H1 (cell line): ENCODE data around the gene FHIP1B. TPM values are rescaled to one million over a fixed set of nuclear protein-coding genes. Genes with fewer than 3 reads are reported as not detected.

Experiments
- CTCF ChIA-PET: fragments of 300-600 bp; sonication (Branson Sonifier 250); formaldehyde crosslinking; loops from one replicate; lab custom pipeline; 2021; ENCODE audit not compliant: partially characterized antibody; lab: Charles Lee
- POLR2A ChIA-PET: fragments of 300-600 bp; sonication (Branson Sonifier 250); formaldehyde crosslinking; loops from one replicate; lab custom pipeline; 2021; ENCODE audit warnings: inconsistent platforms; ENCODE audit not compliant: partially characterized antibody; lab: Charles Lee
- DNase-seq, 2 experiments: peaks; one replicate each; pipeline versions ENCODE4 v3.0.0 to v3.0.0-alpha.2; 2010 to 2022; ENCODE audit warnings: low spot score in 2 of 2, low read depth in 1 of 2, mixed read lengths in 1 of 2
- FAIRE-seq: peaks from 2 replicates; lab custom pipeline; 2011; peaks lifted over from hg19 to GRCh38; lab: Jason Lieb, UNC
- H2AFZ ChIP-seq: 2 replicates; pipeline ENCODE4 v1.8.1; 2012; ENCODE audit warnings: low read length, inconsistent platforms
- H2AK5ac ChIP-seq: 2 replicates; pipeline ENCODE4 v1.6.1; 2013; ENCODE audit warnings: low read depth, low read length
- H2BK120ac ChIP-seq: replicated peaks from 2 replicates; pipeline ENCODE3; 2013; ENCODE audit warnings: low read depth, low read length, inconsistent platforms
- H2BK12ac ChIP-seq: 2 replicates; pipeline ENCODE4 v1.6.1; 2013; ENCODE audit warnings: low read depth, low read length
- H2BK15ac ChIP-seq: 2 replicates; pipeline ENCODE4 v1.6.1; 2013; ENCODE audit warnings: low read length
- H2BK20ac ChIP-seq: 2 replicates; pipeline ENCODE4 v1.6.1; 2013; ENCODE audit warnings: low read length
- H2BK5ac ChIP-seq: 2 replicates; pipeline ENCODE4 v1.6.1; 2013; ENCODE audit warnings: low read depth, low read length
- H3K14ac ChIP-seq: 2 replicates; pipeline ENCODE4 v1.6.1; 2013; ENCODE audit warnings: inconsistent platforms; ENCODE audit not compliant: insufficient read length
- H3K18ac ChIP-seq: 2 replicates; pipeline ENCODE4 v1.6.1; 2013; ENCODE audit warnings: low read length; ENCODE audit errors: extremely low read depth
- H3K23ac ChIP-seq: 2 replicates; pipeline ENCODE4 v1.6.1; 2013; ENCODE audit warnings: inconsistent platforms; ENCODE audit not compliant: insufficient read length
- H3K23me2 ChIP-seq: 2 replicates; pipeline ENCODE4 v1.6.1; 2013; ENCODE audit warnings: low read depth, low read length
- H3K27ac ChIP-seq: 2 replicates; pipeline ENCODE4 v1.6.1; 2011; ENCODE audit warnings: low read depth, low read length, inconsistent platforms
- H3K27me3 ChIP-seq, 4 experiments: replicated peaks in 1 of 4; 1 replicate in 1 of 4; 2 replicates in 3 of 4; pipeline versions ENCODE4 v1.6.1 to v1.8.1; 2011 to 2013; ENCODE audit warnings: low read length in 3 of 4, mild to moderate bottlenecking in 3 of 4, inconsistent platforms in 2 of 4, mixed read lengths in 2 of 4, moderate library complexity in 1 of 4; ENCODE audit not compliant: control insufficient read depth in 3 of 4, insufficient read depth in 3 of 4; ENCODE audit errors: extremely low read depth in 1 of 4
- H3K36me3 ChIP-seq, 4 experiments: 2 replicates each; pipeline versions ENCODE4 v1.6.1 to v1.8.1; 2011 to 2013; ENCODE audit warnings: mild to moderate bottlenecking in 4 of 4, low read length in 3 of 4, moderate library complexity in 2 of 4, control low read depth in 1 of 4, inconsistent platforms in 1 of 4; ENCODE audit not compliant: insufficient read depth in 4 of 4, control insufficient read depth in 2 of 4
- H3K4ac ChIP-seq: replicated peaks from 2 replicates; pipeline ENCODE3; 2013; ENCODE audit warnings: low read length, low read depth, mixed read lengths, inconsistent platforms; ENCODE audit not compliant: insufficient read length
- H3K4me1 ChIP-seq, 4 experiments: replicated peaks in 1 of 4; 1 replicate in 1 of 4; 2 replicates in 3 of 4; pipeline versions ENCODE4 v1.6.1 to v1.8.1; 2011 to 2013; ENCODE audit warnings: low read length in 3 of 4, inconsistent platforms in 2 of 4, mixed read lengths in 1 of 4; ENCODE audit not compliant: insufficient read depth in 4 of 4, control insufficient read depth in 3 of 4
- H3K4me2 ChIP-seq, 2 experiments: 2 replicates each; pipeline versions ENCODE4 v1.6.1 to v1.8.1; 2011 to 2013; ENCODE audit warnings: low read depth in 2 of 2, low read length in 2 of 2, control low read depth in 1 of 2, inconsistent platforms in 1 of 2, mild to moderate bottlenecking in 1 of 2; ENCODE audit not compliant: insufficient read depth in 1 of 2
- H3K4me3 ChIP-seq, 4 experiments: fragments of 200-600, 300-600 bp in 1 of 4; sonication (generic), shearing (Covaris generic), sonication (Bioruptor Twin) in 1 of 4; 2 replicates each; pipeline versions ENCODE4 v1.5.1 to v1.8.1; 2011 to 2016; ENCODE audit warnings: low read length in 4 of 4, low read depth in 3 of 4, control low read depth in 2 of 4, inconsistent platforms in 2 of 4, mild to moderate bottlenecking in 2 of 4, mixed read lengths in 1 of 4, moderate library complexity in 1 of 4; ENCODE audit not compliant: insufficient read depth in 2 of 4; ENCODE audit errors: extremely low read depth in 1 of 4
- H3K56ac ChIP-seq: replicated peaks from 2 replicates; pipeline ENCODE3; 2013; ENCODE audit warnings: low read depth, mild to moderate bottlenecking, mixed read lengths, low read length, inconsistent platforms; ENCODE audit not compliant: insufficient read length
- H3K79me1 ChIP-seq: 2 replicates; pipeline ENCODE4 v1.6.1; 2013; ENCODE audit warnings: low read depth, low read length, control low read depth
- H3K79me2 ChIP-seq, 2 experiments: 2 replicates each; pipeline versions ENCODE4 v1.6.1 to v1.8.1; 2012 to 2013; ENCODE audit warnings: low read length in 2 of 2, mild to moderate bottlenecking in 2 of 2, inconsistent platforms in 1 of 2; ENCODE audit not compliant: insufficient read depth in 2 of 2, control insufficient read depth in 1 of 2
- H3K9ac ChIP-seq, 4 experiments: replicated peaks in 1 of 4; 1 replicate in 1 of 4; 2 replicates in 3 of 4; pipeline versions ENCODE4 v1.6.1 to v1.8.1; 2011 to 2013; ENCODE audit warnings: low read depth in 3 of 4, low read length in 3 of 4, control low read depth in 2 of 4, mild to moderate bottlenecking in 2 of 4, moderate library complexity in 2 of 4, inconsistent platforms in 1 of 4; ENCODE audit errors: extremely low read depth in 1 of 4
- H3K9me3 ChIP-seq, 2 experiments: 2 replicates each; pipeline versions ENCODE4 v1.6.1 to v1.8.1; 2012 to 2013; ENCODE audit warnings: mild to moderate bottlenecking in 2 of 2, moderate library complexity in 2 of 2, control low read depth in 1 of 2, inconsistent platforms in 1 of 2, low read depth in 1 of 2, low read length in 1 of 2, mixed read lengths in 1 of 2; ENCODE audit not compliant: insufficient read depth in 2 of 2
- H4K20me1 ChIP-seq, 2 experiments: replicated peaks in 1 of 2; 2 replicates each; pipeline versions ENCODE3 to v1.8.1; 2011 to 2013; ENCODE audit warnings: inconsistent platforms in 2 of 2, low read length in 2 of 2, mild to moderate bottlenecking in 1 of 2; ENCODE audit not compliant: insufficient read depth in 2 of 2, control insufficient read depth in 1 of 2
- H4K5ac ChIP-seq: 2 replicates; pipeline ENCODE4 v1.6.1; 2013; ENCODE audit warnings: low read length, low read depth, mixed read lengths, inconsistent platforms; ENCODE audit not compliant: insufficient read length
- H4K8ac ChIP-seq: 2 replicates; pipeline ENCODE4 v1.8.0; 2013; ENCODE audit warnings: mild to moderate bottlenecking, moderate library complexity, low read length, inconsistent platforms; ENCODE audit not compliant: insufficient read depth; ENCODE audit errors: extremely low read depth
- H4K91ac ChIP-seq: replicated peaks from 2 replicates; pipeline ENCODE3; 2013; ENCODE audit warnings: low read length, mixed read lengths, inconsistent platforms; ENCODE audit not compliant: insufficient read length
- ATF3 ChIP-seq: IDR thresholded peaks from 2 replicates; pipeline ENCODE4 v1.6.1; 2011; ENCODE audit warnings: low read depth, mild to moderate bottlenecking, low read length; ENCODE audit not compliant: insufficient read depth
- BACH1 ChIP-seq: IDR thresholded peaks from 2 replicates; pipeline ENCODE4 v1.6.1; 2012; ENCODE audit warnings: low read length, improper control_type of control experiment
- BRCA1 ChIP-seq: IDR thresholded peaks from 2 replicates; pipeline ENCODE4 v1.6.1; 2012; ENCODE audit warnings: low read depth, low read length, improper control_type of control experiment
- CEBPB ChIP-seq: IDR thresholded peaks from 2 replicates; pipeline ENCODE4 v1.6.1; 2012; ENCODE audit warnings: low read depth, low read length
- CREB1 ChIP-seq: IDR thresholded peaks from 2 replicates; pipeline ENCODE4 v1.6.1; 2012; ENCODE audit warnings: inconsistent platforms
- EZH2 ChIP-seq: fragments of 200-600 bp; sonication (generic); IDR thresholded peaks from 2 replicates; pipeline ENCODE4 v1.7.1; 2012; ENCODE audit warnings: low read depth, mild to moderate bottlenecking, moderate library complexity, low read length, inconsistent platforms; ENCODE audit not compliant: severe bottlenecking
- HDAC2 ChIP-seq, 2 experiments: fragments of 300-600 bp in 1 of 2; sonication (generic) in 1 of 2; IDR thresholded peaks; 2 replicates each; pipeline ENCODE4 v1.6.1; 2011 to 2012; ENCODE audit warnings: low read depth in 2 of 2, low read length in 2 of 2, mild to moderate bottlenecking in 2 of 2, moderate library complexity in 2 of 2, borderline replicate concordance in 1 of 2, inconsistent platforms in 1 of 2
- HDAC6 ChIP-seq: IDR thresholded peaks from one replicate; pipeline ENCODE4 v1.7.1; 2012; ENCODE audit warnings: low read depth, mild to moderate bottlenecking, inconsistent platforms, low read length, moderate library complexity
- POU5F1 ChIP-seq: IDR thresholded peaks from 2 replicates; pipeline ENCODE4 v1.6.1; 2011; ENCODE audit warnings: low read depth, mild to moderate bottlenecking, low read length, moderate library complexity
- RBBP5 ChIP-seq: IDR thresholded peaks from 2 replicates; pipeline ENCODE4 v1.7.1; 2012; ENCODE audit warnings: low read depth, mild to moderate bottlenecking, inconsistent platforms, low read length, moderate library complexity, borderline replicate concordance
- SIN3A ChIP-seq, 2 experiments: IDR thresholded peaks in 1 of 2; conservative IDR thresholded peaks in 1 of 2; 2 replicates each; pipeline ENCODE4 v1.6.1; 2011 to 2012; ENCODE audit warnings: low read length in 2 of 2, improper control_type of control experiment in 1 of 2, low read depth in 1 of 2, mild to moderate bottlenecking in 1 of 2
- SP4 ChIP-seq: IDR thresholded peaks from 2 replicates; pipeline ENCODE4 v1.6.1; 2012; ENCODE audit warnings: low read length, inconsistent platforms
- SUZ12 ChIP-seq: fragments of 200-600 bp; sonication (generic); IDR thresholded peaks from 2 replicates; pipeline ENCODE4 v1.6.1; 2012; ENCODE audit warnings: mild to moderate bottlenecking, inconsistent platforms, low read length, moderate library complexity, mixed read lengths
- TAF7 ChIP-seq: optimal IDR thresholded peaks from 2 replicates; pipeline ENCODE3; 2011; ENCODE audit warnings: low read depth, mild to moderate bottlenecking, inconsistent platforms, low read length, moderate library complexity, borderline replicate concordance
- WGBS, 2 experiments: shearing (Covaris generic) in 1 of 2; methylation state at CpG; one replicate each; pipeline versions ENCODE4 v1.1.6 to v1.1.7; 2013 to 2015; ENCODE audit warnings: low lambda C conversion rate in 2 of 2, mixed read lengths in 2 of 2, inconsistent platforms in 1 of 2, low coverage in 1 of 2, missing lambda C conversion rate in 1 of 2; ENCODE audit not compliant: insufficient replicate concordance in 2 of 2, insufficient coverage in 1 of 2, insufficient read length in 1 of 2; ENCODE audit errors: extremely low coverage in 1 of 2, missing lambda C conversion rate in 1 of 2; 5-methylcytosine and 5-hydroxymethylcytosine counted together
- polyA plus RNA-seq, 7 experiments: library from polyadenylated mRNA; depleted of rRNA in 3 of 7; stranded (reverse) in 5 of 7; unstranded in 2 of 7; fragments of >200 nt in 5 of 7; fragments of 200-250 nt in 2 of 7; gene quantifications; 1 replicate in 5 of 7; 2 replicates in 1 of 7; 4 replicates in 1 of 7; pipeline versions ENCODE4 v1.2.1 to v1.2.3, GENCODE V29; 2011 to 2013; ENCODE audit warnings: missing spikeins in 2 of 7, mixed read lengths in 2 of 7
- total RNA-seq: library from RNA; stranded (reverse); fragmentation: NEBNext Ultra II Directional; extraction: Animal tissue kit (Norgen Biotek cat#: 25700); gene quantifications from 2 replicates; pipeline ENCODE4 v1.2.1, GENCODE V29; 2021

Gene FHIP1B
- total and polyA plus RNA-seq, 2 of the 8 experiments (the other 6 are each of a cell fraction or from before 2014, with no cell fraction given): 16.8 to 41.9 TPM

DNA sequence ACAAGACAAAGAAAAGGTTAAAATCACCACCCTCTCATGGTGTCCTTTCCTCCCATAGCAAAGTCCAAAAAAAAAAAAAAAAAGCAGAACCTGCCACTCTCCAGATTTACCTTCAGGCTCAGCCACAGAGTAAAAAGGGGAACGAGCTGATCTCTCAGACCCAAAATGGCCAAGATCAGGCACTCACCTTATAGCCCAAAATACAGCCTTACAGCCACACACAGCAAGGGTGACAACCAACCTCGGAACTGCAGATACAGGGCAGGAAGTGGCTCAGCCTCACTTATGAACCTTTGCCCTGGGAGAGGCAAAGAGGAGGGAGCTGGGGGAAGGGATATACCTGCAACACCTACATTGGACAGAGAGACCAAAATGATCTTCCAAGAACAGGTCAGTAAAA lies 4.5 kb downstream of the FHIP1B start:
- H2BK15ac ChIP-seq: no peak overlapping the region
- no peak overlapping the region for H3K56ac ChIP-seq
- CTCF ChIA-PET: interaction anchor here (1.2 to 1.9 kb wide), 6 partner anchors 15 to 133 kb away, joined by 3 to 14 read pairs (median 4); no protein-coding TSS in a partner anchor
- H4K8ac ChIP-seq: no peak overlapping the region
- H3K4me1 ChIP-seq: peaks cover 0 to 5% (median 2%) of the 10 kb centered on the region in 4 experiments; a peak in 2 of 7 replicates
- H2AFZ ChIP-seq: no peak overlapping the region
- 64% methylated on average over 2 of the region's 2 CpGs; no CpG with 5 or more reads in 1 of the 2 experiments for WGBS, 2 experiments
- no peaks in the 10 kb centered on the region for H3K36me3 ChIP-seq
- no peak overlapping the region for H3K14ac ChIP-seq
- DNase-seq (no peak), FAIRE-seq (no peak)
- no peak overlapping the region for H2BK5ac ChIP-seq
- H3K4ac ChIP-seq: no peak overlapping the region
- no peaks in the 10 kb centered on the region for H3K27me3 ChIP-seq
- no peak overlapping the region for H2BK12ac ChIP-seq
- H4K5ac ChIP-seq: no peak overlapping the region
- no peak overlapping the region for H3K9ac ChIP-seq
- H3K18ac ChIP-seq: no peak overlapping the region
- H4K91ac ChIP-seq: no peak overlapping the region
- H2BK20ac ChIP-seq: no peak overlapping the region
- H3K27ac ChIP-seq: no peak overlapping the region
- H4K20me1 ChIP-seq: peaks cover 2 to 7% of the 10 kb centered on the region in 2 experiments
- no peaks in the 10 kb centered on the region for H3K9me3 ChIP-seq
- H3K23ac ChIP-seq: no peak overlapping the region
- peaks cover 5% of the 10 kb centered on the region for H3K23me2 ChIP-seq
- POLR2A ChIA-PET: no interaction called here
- no peak overlapping the region for H3K4me3 ChIP-seq
- peaks cover 3 to 74% of the 10 kb centered on the region in 2 experiments; a peak in 3 of 4 replicates for H3K79me2 ChIP-seq
- peaks cover 5% of the 10 kb centered on the region; the same call in 1 of the 2 replicates for H3K79me1 ChIP-seq
- no peak overlapping the region for H2BK120ac ChIP-seq
- no peak overlapping the region for H2AK5ac ChIP-seq
- no peak overlapping the region for H3K4me2 ChIP-seq
- TF ChIP-seq POU5F1: no peak
- no peak for TF ChIP-seq BACH1
- no peak for TF ChIP-seq HDAC2 (IDR thresholded peaks at IDR 0.05; ENCODE audit: borderline replicate concordance in 1 of 2, low read depth in 2 of 2, low read length in 2 of 2)
- no peak for TF ChIP-seq HDAC6
- no peak for TF ChIP-seq CREB1
- TF ChIP-seq CEBPB: no peak
- no peak for TF ChIP-seq SP4
- no peak for TF ChIP-seq EZH2
- TF ChIP-seq TAF7: no peak
- TF ChIP-seq SIN3A (conservative IDR thresholded peaks at IDR 0.05 in 1 of 2, IDR thresholded peaks at IDR 0.05 in 1 of 2; ENCODE audit: low read depth in 1 of 2, low read length in 2 of 2): no peak
- TF ChIP-seq SUZ12: no peak
- TF ChIP-seq RBBP5: no peak
- no peak for TF ChIP-seq BRCA1
- TF ChIP-seq ATF3: no peak
